T47D (cell line): ENCODE measurements around the gene TBXAS1.
"Not testable (repeated sequence)": the region's sequence is repeated elsewhere in the genome, so short reads cannot be mapped to it uniquely, and the experiment has no call there.

Source experiments
- DNase-seq, 2 experiments: peaks; one replicate each; pipeline versions ENCODE4 v3.0.0 to v3.0.0-alpha.2; 2011 to 2012; ENCODE audit warnings: low read depth in 1 of 2, low spot score in 1 of 2
- JUND ChIP-seq: IDR thresholded peaks from 2 replicates; pipeline ENCODE4 v1.6.1; 2012; ENCODE audit warnings: low read depth
- in situ Hi-C: cut with HindIII; loops from 2 replicates; pipeline ENCODE4 v1.10.0; 2016; ENCODE audit warnings: low sequenced_read_pairs, low pct_unique_long_range_greater_than_20kb

Gene TBXAS1

GRCh38 chr7:139924461-139924860, 95.4 kb downstream of the TBXAS1 start:
- in situ Hi-C loops = no loop called here
- no peak for TF ChIP-seq JUND
- DNase-seq = no peak

- in situ Hi-C loops, DNase-seq: not testable (repeated sequence)
Measured at GRCh38 chr7:139929221-139929620, 100.2 kb downstream of the TBXAS1 start.

- DNase-seq = no peak
- no peak for TF ChIP-seq JUND
- in situ Hi-C loops = no loop called here
Measured at GRCh38 chr7:139930286-139930965, 101.4 kb downstream of the TBXAS1 start.

GRCh38 chr7:139931190-139931934, 102.3 kb downstream of the TBXAS1 start:
- in situ Hi-C loops = no loop called here
- DNase-seq = no peak
- no peak for TF ChIP-seq JUND

GRCh38 chr7:139932531-139932930, 103.5 kb downstream of the TBXAS1 start:
- no peak for DNase-seq
- in situ Hi-C loops = no loop called here
- no peak for TF ChIP-seq JUND

GRCh38 chr7:139936760-139937310, 107.8 kb downstream of the TBXAS1 start:
- TF ChIP-seq JUND = no peak
- in situ Hi-C loops = no loop called here
- no peak for DNase-seq

- TF ChIP-seq JUND = no peak
- no peak for DNase-seq
- in situ Hi-C loops = no loop called here
Measured at GRCh38 chr7:139937715-139938114, 108.7 kb downstream of the TBXAS1 start.

- no peak for DNase-seq
- in situ Hi-C loops = no loop called here
- TF ChIP-seq JUND = no peak
Measured at GRCh38 chr7:139940866-139941265, 111.8 kb downstream of the TBXAS1 start.

GRCh38 chr7:139941421-139941820, 112.4 kb downstream of the TBXAS1 start:
- no peak for TF ChIP-seq JUND
- no peak for DNase-seq
- in situ Hi-C loops = no loop called here

GRCh38 chr7:139941866-139942265, 112.8 kb downstream of the TBXAS1 start:
- DNase-seq = no peak
- no peak for TF ChIP-seq JUND
- in situ Hi-C loops = no loop called here

- TF ChIP-seq JUND = no peak
- in situ Hi-C loops = no loop called here
- DNase-seq = no peak
Measured at GRCh38 chr7:139942636-139943035, 113.6 kb downstream of the TBXAS1 start.

- in situ Hi-C loops = no loop called here
- DNase-seq = no peak
Measured at GRCh38 chr7:139943401-139943800, 114.3 kb downstream of the TBXAS1 start.

GRCh38 chr7:139944248-139944647, 115.2 kb downstream of the TBXAS1 start:
- no peak for DNase-seq
- in situ Hi-C loops = no loop called here
- no peak for TF ChIP-seq JUND

More at GRCh38 chr7:139943401-139943800, 114.3 kb downstream of the TBXAS1 start:
- no peak for TF ChIP-seq JUND
